ENCODE results near the gene CHST9.

DNA sequence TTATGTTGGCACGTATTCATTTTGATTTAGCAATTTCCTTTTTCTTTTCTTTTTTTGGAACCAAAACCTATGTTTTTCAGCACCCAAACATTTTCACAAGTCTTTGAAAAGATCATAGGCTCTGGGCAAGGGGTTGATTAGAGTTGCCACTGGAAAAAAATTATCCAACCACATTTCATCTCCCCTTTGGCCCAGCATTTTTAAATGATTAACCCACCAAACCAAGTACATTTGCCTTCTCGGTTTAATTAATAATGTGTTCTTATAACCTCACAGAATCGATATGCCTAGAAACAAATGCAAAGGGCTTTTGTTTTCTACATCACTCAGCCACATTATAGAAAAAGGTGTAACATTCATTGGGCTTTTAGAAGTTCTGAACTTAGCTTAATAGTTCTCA is 66.1 kb downstream of the CHST9 start:
- no peak for TF ChIP-seq RFX7 (CRISPR knock-in tag; IDR thresholded peaks at IDR 0.05)
- no peak for TF ChIP-seq JUND (IDR thresholded peaks at IDR 0.05; ENCODE audit: borderline replicate concordance, low read depth, low read length)
- no peak for TF ChIP-seq JUND (tag; IDR thresholded peaks at IDR 0.05; ENCODE audit: borderline replicate concordance, low read depth, low read length)
- TF ChIP-seq TAF15 (IDR thresholded peaks at IDR 0.05; ENCODE audit: low read depth, low read length) = no peak
- TF ChIP-seq RFX5 (IDR thresholded peaks at IDR 0.05; ENCODE audit: low read depth, low read length) = no peak
- no peak for TF ChIP-seq CHD4 (IDR thresholded peaks at IDR 0.05; ENCODE audit: insufficient read depth, insufficient replicate concordance, low read depth, low read length, poor library complexity, severe bottlenecking)
- TF ChIP-seq E2F1 (CRISPR knock-in tag; IDR thresholded peaks at IDR 0.05) = no peak
- TF ChIP-seq NR2C1 (IDR thresholded peaks at IDR 0.05) = no peak
- no peak for TF ChIP-seq NR2C1 (tag; IDR thresholded peaks at IDR 0.05)
- TF ChIP-seq ASH1L (IDR thresholded peaks at IDR 0.05; ENCODE audit: borderline replicate concordance, low read depth, partially characterized antibody) = no peak
